Activated T-cell treated with anti-CD3 and anti-CD28 coated beads, Interleukin-2, amount 50 U/mL, for 4 hours (primary cell): Measurements from ENCODE around the gene PEF1. TPM values are rescaled to one million over a fixed set of nuclear protein-coding genes. Genes with fewer than 3 reads are reported as not detected.

Experiments
- total RNA-seq, 3 donors: library from RNA; stranded (reverse); gene quantifications; one replicate each; pipeline ENCODE4 v1.2.1, GENCODE V29; 2021

PEF1 gene
- total RNA-seq, 3 donors from 2014 or later, result 67.0 to 73.9 (median 71.5) TPM

Other genes with a start within 250 kb of the PEF1 start
- under 1 TPM; 0.13 to 0.35 (median 0.18) TPM for gene SERINC2, start 231.7 kb downstream of the PEF1 start, total RNA-seq
- gene TINAGL1, start 68.4 kb downstream of the PEF1 start, total RNA-seq, result under 1 TPM in 2 of 3 donors, not detected in 1; 0.18 to 0.38 TPM
- not detected for gene HCRTR1, start 27.2 kb downstream of the PEF1 start, total RNA-seq
- under 1 TPM; 0.57 to 0.89 (median 0.61) TPM for gene COL16A1, start 59.1 kb upstream of the PEF1 start, total RNA-seq
- under 1 TPM; 0.18 to 0.68 (median 0.65) TPM for gene ADGRB2, start 119.5 kb upstream of the PEF1 start, total RNA-seq
- under 1 TPM in 1 of 3 donors, not detected in 2; 0.14 TPM for gene SPOCD1, start 171.1 kb upstream of the PEF1 start, total RNA-seq